Iris pigment epithelial cell (primary cell): ENCODE measurements around the gene BTD.

ENCODE experiments used
- DNase-seq: peaks from one replicate; pipeline ENCODE4 v3.0.0-alpha.2; 2011; ENCODE audit warnings: low read depth

Gene BTD

GRCh38 chr3:15637131-15637951 lies 35.8 kb downstream of the BTD start:
- DNase-seq = no peak

- DNase-seq = peak; percentile 45
These were observed 36.8 kb downstream of the BTD start for GRCh38 chr3:15638193-15638890.

- no peak for DNase-seq
These were observed 37.3 kb downstream of the BTD start for GRCh38 chr3:15638891-15639262.

GRCh38 chr3:15645246-15645645 lies 43.7 kb downstream of the BTD start:
- DNase-seq = no peak

GRCh38 chr3:15645740-15646501 lies 44.4 kb downstream of the BTD start:
- peak; percentile 83 for DNase-seq

GRCh38 chr3:15646851-15647511 lies 45.4 kb downstream of the BTD start:
- peak; percentile 96 for DNase-seq

GRCh38 chr3:15647611-15648167 lies 46.1 kb downstream of the BTD start:
- DNase-seq = peak; percentile 98

- no peak for DNase-seq
These were observed 47.8 kb downstream of the BTD start for GRCh38 chr3:15649341-15649740.

- no peak for DNase-seq
These were observed 48.3 kb downstream of the BTD start for GRCh38 chr3:15649858-15650257.

GRCh38 chr3:15651396-15651795 lies 49.9 kb downstream of the BTD start:
- DNase-seq = no peak

GRCh38 chr3:15653321-15653720 lies 51.8 kb downstream of the BTD start:
- DNase-seq = no peak

GRCh38 chr3:15654127-15654526 lies 52.6 kb downstream of the BTD start:
- no peak for DNase-seq

- DNase-seq = no peak
These were observed 53.3 kb downstream of the BTD start for GRCh38 chr3:15654891-15655290.

- no peak for DNase-seq
These were observed 54.8 kb downstream of the BTD start for GRCh38 chr3:15656342-15656741.

GRCh38 chr3:15657016-15657415 lies 55.5 kb downstream of the BTD start:
- no peak for DNase-seq

GRCh38 chr3:15659254-15659975 lies 57.9 kb downstream of the BTD start:
- DNase-seq = no peak

GRCh38 chr3:15660055-15660935 lies 58.8 kb downstream of the BTD start:
- DNase-seq = no peak

GRCh38 chr3:15664144-15664543 lies 62.6 kb downstream of the BTD start:
- DNase-seq = no peak

- DNase-seq = no peak
These were observed 64.1 kb downstream of the BTD start for GRCh38 chr3:15665510-15666150.

GRCh38 chr3:15666277-15666676 lies 64.7 kb downstream of the BTD start:
- no peak for DNase-seq
